Measurements from ENCODE around the gene SGIP1.
A peak's percentile ranks its signal among the peaks of the same experiment; 100 is the strongest.
"Not testable (repeated sequence)": the region's sequence is repeated elsewhere in the genome, so short reads cannot be mapped to it uniquely, and the experiment has no call there.

SGIP1 gene

DNA sequence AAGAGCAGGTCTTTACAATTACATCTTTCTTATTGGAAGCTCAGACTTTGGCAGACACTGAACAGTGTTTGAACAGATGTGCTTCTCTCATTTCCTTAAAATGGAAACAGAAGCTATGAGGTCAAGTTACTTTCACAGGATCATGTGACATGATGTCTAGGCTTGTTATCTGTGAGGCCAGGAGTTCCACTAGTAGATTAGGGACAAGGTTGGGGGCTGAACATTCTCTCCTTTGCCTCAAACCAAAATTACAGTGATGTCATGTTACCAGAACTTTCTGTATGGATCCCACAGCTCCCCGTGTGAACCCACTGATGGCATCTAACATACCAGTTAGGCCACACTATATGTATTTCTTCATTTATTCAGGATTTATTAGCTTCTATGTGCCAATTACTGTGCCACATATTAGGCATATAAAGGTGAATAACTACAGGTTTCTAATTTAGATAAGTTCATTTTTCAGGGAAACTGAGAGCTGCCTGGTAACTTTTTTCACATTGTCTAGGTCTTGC is 224.3 kb downstream of the SGIP1 start:
- DNase-seq (ENCODE audit: low read depth in 1 of 2, low spot score in 1 of 2): no peak

- DNase-seq (ENCODE audit: low read depth in 1 of 2, low spot score in 1 of 2): no peak
These were observed 226.6 kb downstream of the SGIP1 start for GRCh38 chr1:66760506-66760905.

GRCh38 chr1:66761221-66761620 is 227.3 kb downstream of the SGIP1 start:
- no peak for DNase-seq (ENCODE audit: low read depth in 1 of 2, low spot score in 1 of 2)

DNA sequence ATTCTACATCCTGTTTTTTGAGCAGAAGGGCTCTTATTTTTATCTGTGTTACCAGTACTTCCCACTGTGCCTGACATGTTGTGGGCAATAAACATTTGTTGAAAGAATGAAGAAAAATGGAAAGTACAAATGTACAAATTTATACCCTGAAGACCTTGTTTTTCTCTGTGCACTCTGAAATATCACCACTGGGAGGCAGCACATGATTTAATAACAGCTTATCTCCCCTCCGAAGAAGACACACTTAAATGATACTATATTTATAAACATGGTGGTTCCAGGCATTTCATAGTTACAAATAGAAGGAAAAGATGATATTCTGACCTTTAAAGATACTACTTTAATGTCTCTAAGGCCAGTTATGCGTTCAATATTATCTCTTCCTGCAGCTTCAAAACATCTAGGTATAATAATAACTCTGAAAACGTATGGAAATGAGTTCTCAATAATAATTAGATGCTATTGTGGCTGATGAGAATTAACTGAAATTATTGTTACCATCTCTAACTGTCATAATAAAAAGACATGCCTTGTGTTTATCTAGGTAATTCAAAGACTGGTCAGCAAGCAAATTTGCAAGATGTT is 231.1 kb downstream of the SGIP1 start:
- DNase-seq (ENCODE audit: low read depth in 1 of 2, low spot score in 1 of 2): no peak

- no peak for DNase-seq (ENCODE audit: low read depth in 1 of 2, low spot score in 1 of 2)
These were observed 233.7 kb downstream of the SGIP1 start for GRCh38 chr1:66767626-66768025.

GRCh38 chr1:66768965-66769364 is 235.0 kb downstream of the SGIP1 start:
- no peak for DNase-seq (ENCODE audit: low read depth in 1 of 2, low spot score in 1 of 2)

GRCh38 chr1:66769512-66770229 is 235.7 kb downstream of the SGIP1 start:
- no peak for DNase-seq (ENCODE audit: low read depth in 1 of 2, low spot score in 1 of 2)

DNA sequence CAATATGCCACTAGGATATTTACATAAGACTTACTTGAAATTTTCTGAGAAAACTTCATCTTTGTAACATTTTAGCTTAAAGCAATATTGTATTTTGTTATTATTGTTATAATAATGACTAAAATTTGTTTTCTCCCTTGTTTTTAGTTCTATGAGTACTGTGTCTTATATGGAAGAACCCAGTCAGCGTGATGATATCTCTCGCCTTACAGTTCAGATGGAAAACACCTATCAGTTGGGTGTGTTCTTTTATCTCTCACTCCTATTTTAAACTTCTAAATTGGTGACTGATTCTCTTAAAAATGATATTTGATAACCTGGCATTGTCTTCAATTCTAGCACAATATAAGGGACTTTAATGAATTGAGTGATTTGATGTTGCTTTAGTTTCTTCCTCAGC is 236.3 kb downstream of the SGIP1 start:
- DNase-seq (ENCODE audit: low read depth in 1 of 2, low spot score in 1 of 2): no peak

DNA sequence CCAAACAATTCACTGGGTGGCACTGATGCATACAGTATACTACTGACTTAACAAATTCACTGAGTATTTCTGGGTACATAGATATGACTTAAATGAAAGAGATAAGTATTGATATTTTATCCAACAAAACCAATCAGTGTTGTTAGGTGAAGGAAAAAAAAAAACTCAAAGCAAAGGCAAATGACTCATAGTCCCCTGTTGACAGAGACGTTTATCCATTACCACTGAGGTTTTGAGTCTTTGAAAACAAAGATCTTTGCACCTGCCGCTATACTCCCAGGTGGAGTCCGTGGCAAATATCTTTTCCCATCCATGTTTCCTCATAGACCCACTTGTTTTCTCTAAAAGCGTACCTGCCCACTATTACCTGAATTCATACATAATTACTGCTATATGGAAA is 236.7 kb downstream of the SGIP1 start:
- no peak for DNase-seq (ENCODE audit: low read depth in 1 of 2, low spot score in 1 of 2)

DNA sequence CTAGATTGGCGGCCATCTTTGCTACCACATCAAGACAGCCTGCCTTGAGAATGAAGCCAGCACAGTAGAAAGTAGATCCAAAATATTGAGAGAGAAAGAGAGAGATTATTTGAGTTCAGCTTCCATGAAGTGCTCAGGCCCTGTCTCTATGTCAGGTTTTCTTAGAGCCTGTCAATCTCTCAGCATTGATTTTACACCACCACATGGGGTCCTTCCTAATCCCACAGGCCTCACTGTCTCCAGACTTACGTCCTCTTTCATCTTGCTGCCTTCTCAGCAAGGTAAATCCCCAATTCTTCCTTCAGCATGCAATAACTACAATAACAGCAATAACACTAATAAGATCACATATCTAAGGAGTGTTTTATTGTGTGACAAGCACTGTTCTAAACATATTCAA is 239.3 kb downstream of the SGIP1 start:
- DNase-seq (ENCODE audit: low read depth in 1 of 2, low spot score in 1 of 2): no peak

DNA sequence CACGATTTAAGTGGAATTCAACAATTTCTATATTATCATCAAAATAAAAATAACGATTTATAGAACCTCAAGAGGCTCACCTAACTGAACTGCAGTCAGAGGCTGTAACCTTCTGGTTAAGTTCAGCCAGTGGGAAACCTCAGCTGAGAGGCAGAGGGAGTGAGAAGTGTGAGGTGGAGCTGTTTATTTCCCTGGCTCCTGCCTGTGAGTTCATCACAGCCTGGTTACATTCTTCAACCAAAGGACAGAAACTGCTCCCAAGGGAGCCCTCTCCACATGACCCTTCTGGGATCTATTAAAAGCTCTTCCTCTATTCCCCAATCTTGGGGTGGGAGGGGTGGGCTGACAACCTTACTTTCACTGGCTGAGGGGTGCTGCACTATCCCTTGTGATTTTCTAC is 240.5 kb downstream of the SGIP1 start:
- DNase-seq (ENCODE audit: low read depth in 1 of 2, low spot score in 1 of 2): no peak

- DNase-seq (ENCODE audit: low read depth in 1 of 2, low spot score in 1 of 2): no peak
These were observed 241.7 kb downstream of the SGIP1 start for GRCh38 chr1:66775646-66776045.

GRCh38 chr1:66777831-66778230 is 243.9 kb downstream of the SGIP1 start:
- no peak for DNase-seq (ENCODE audit: low read depth in 1 of 2, low spot score in 1 of 2)

GRCh38 chr1:66778266-66778665 is 244.3 kb downstream of the SGIP1 start:
- no peak for DNase-seq (ENCODE audit: low read depth in 1 of 2, low spot score in 1 of 2)

DNA sequence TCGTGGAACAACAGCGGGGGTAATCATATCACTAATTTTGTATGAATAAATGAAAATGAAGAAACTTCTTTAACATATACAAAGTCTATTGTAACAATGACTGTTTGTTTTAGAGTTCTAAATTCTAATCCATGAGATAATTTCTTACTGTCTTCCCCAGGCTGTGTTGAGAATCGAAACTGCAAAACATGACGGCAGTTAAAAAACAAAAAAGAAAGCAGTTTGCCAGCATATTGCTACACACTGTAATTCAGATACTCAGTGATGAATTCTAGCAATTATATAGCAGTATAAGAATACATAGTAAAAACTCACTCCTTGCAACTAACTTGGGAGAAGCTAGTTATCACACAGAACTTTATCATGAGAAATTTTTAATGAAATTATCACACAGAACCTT is 245.0 kb downstream of the SGIP1 start:
- DNase-seq (ENCODE audit: low read depth in 1 of 2, low spot score in 1 of 2): no peak

DNA sequence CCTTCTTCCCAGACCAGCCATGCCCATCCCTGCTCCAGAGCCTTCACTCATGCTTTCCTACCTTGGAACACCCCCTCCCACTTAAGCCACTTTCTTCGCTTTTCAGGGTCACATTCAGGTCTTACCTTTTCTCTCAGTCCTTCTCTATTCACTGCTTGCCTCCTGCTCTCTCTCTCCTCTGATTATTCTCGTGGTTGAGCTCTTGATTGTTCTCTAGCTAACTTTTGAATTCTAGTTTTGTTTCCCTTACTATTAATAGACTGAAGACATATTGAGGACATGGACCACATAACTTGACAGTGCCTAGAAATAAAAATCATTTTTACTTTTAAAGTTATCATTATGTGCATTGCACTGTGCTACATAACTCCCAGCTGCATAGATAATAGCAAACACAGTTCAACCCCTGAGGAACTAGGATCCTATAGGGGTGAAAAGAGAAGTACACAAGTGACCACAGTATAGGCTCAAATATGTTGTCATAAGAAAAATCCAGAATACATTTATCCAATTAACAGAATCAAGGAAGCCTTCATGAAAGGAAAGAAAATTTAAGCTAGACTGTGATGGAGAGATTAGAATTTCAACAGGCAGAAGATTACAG is 245.6 kb downstream of the SGIP1 start:
- no peak for DNase-seq (ENCODE audit: low read depth in 1 of 2, low spot score in 1 of 2)

DNA sequence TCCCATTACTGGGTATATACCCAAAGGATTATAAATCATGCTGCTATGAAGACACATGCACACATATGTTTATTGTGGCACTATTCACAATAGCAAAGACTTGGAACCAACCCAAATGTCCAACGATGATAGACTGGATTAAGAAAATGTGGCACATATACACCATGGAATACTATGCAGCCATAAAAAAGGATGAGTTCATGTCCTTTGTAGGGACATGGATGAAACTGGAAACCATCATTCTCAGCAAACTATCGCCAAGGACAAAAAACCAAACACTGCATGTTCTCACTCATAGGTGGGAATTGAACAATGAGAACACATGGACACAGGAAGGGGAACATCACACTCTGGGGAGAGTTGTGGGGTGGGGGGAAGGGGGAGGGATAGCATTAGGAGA is 251.8 kb downstream of the SGIP1 start:
- not testable (repeated sequence) for DNase-seq (ENCODE audit: low read depth in 1 of 2, low spot score in 1 of 2)

DNA sequence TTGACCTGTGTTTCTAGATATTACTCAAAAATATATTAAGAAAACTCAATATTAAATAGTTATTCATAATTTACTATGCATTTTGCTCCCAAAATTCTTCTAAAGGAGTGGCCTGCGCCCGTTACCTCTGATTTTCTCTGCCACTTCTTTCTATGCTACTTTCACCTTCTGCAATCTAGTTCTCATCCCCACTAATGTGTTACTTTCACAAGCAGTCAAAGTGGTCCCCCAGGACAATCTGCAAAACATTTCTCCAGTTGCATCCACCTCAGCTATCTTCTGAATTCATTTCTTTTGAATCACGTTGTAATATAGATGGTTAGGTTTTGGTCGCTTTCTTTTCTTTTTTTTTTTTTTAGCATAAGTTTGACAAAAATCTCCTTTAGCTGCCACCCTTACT is 253.7 kb downstream of the SGIP1 start:
- DNase-seq (ENCODE audit: low read depth in 1 of 2, low spot score in 1 of 2): no peak

DNA sequence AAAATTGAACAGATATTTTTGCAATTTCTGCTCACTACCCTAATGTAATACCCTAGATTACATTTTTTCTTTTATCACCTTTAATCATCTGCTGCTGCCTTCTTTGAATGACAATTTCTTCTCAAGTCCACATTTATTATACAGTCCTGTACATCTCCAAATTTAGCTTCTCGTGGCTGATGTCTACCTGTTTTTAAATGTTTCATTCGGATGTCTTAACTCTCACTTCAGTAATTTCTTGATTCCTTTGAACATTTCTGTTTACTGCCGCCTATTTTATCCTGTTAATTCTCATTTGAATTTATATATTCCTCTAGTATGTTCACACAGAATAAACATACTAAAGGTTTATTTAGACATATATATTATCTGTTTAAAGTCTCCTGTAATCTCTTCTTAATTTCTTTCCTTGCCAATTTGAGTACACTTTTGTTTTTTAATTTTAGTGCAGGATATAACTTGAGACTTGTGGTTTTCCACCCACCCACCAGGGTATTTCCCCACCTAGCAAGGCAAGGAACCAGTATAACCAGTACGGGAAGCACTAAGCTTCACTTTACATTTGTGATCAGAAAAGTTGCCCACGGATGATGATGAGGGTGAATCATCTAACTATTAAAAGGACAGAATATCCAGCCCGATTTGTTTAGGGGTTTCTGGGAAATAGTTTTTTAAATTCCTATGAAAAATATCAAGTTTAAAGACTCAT is 254.4 kb downstream of the SGIP1 start:
- peak in 1 of 2 donors; percentile 17 for DNase-seq (ENCODE audit: low read depth in 1 of 2, low spot score in 1 of 2)

DNA sequence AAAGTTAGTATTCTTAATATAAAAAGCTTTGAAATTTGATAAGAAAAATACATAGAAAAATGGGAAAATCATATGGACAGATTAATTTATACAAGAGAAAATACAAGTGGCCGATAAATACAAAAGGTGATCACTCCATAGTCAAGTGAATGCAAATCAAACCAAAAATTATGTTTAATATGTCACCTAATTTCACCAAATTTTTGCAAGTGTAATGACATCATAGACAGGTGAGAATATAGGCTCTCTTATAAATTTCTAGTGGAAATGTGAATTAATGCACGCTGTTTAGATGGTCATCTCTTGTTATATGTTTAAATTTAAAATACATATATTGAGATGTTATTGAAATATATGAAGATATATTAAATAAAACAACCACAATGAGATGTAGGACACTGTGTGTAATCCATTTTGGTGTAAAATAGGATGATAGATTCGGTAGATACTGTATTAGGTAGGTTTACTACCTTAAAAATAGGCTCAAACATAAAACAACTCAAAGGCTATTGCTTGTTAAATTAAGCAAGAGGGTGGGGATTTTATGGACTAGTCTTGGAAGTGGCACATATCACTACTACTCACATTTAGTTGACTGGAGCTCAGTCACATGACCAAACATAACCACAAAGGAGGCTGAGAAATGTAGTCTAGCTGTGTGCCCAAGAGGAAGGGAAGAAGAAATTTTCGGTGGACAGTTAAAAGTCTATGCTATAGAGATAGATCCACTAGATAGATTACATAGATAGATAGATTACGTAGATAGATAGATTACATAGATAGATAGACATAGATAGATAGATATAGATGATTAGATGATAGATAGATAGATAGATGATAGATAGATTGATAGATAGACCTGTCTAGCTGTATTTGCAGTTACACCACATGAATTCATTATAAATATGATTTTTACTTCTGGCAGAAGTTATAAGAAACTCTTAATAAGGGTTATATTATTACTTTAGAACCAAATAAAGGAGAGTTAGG is 258.0 kb downstream of the SGIP1 start:
- DNase-seq (ENCODE audit: low read depth in 1 of 2, low spot score in 1 of 2): no peak

GRCh38 chr1:66795839-66796238 is 261.9 kb downstream of the SGIP1 start:
- DNase-seq (ENCODE audit: low read depth in 1 of 2, low spot score in 1 of 2): not testable (repeated sequence)
